B cell (primary cell): Measurements from ENCODE around the gene CFAP157.

ENCODE experiments used
- CTCF ChIP-seq: fragments of 200-600 bp; IDR thresholded peaks from one replicate; pipeline ENCODE4 v1.8.0; 2022; ENCODE audit warnings: antibody characterized with exemption, mild to moderate bottlenecking
- EZH2 ChIP-seq: IDR thresholded peaks from 2 replicates; pipeline ENCODE4 v1.6.1; 2012; ENCODE audit warnings: borderline replicate concordance, low read depth, mild to moderate bottlenecking, moderate library complexity, low read length; ENCODE audit not compliant: insufficient read depth, poor library complexity, severe bottlenecking

GRCh38 chr9:127714951-127715469 is 8.2 kb downstream of the CFAP157 start:
- TF ChIP-seq EZH2 = no peak
- TF ChIP-seq CTCF = no peak
